OCI-LY1 (cell line): Measurements from ENCODE around the gene NNT.
A peak's percentile ranks its signal among the peaks of the same experiment; 100 is the strongest.

Experiments used
- CTCF ChIP-seq: fragments of 200-600 bp; sonication (generic), shearing (Covaris generic); IDR thresholded peaks from 2 replicates; pipeline ENCODE4 v1.5.1; 2017; ENCODE audit warnings: mild to moderate bottlenecking, antibody characterized with exemption, low read length, moderate library complexity, mixed read lengths
- EZH2 ChIP-seq: fragments of 200-600 bp; sonication (generic), shearing (Covaris generic); IDR thresholded peaks from 2 replicates; pipeline ENCODE4 v1.8.0; 2017; ENCODE audit warnings: borderline replicate concordance, mixed run types, mild to moderate bottlenecking, antibody characterized with exemption, low read length, moderate library complexity, mixed read lengths

- no peak for TF ChIP-seq EZH2
- peak; percentile 67 for TF ChIP-seq CTCF
These were observed 6.8 kb downstream of the NNT start for GRCh38 chr5:43609752-43610151.
